Measurements from ENCODE around the gene SYNGR4.
A peak's percentile ranks its signal among the peaks of the same experiment; 100 is the strongest.

The SYNGR4 gene

GRCh38 chr19:48333467-48334384 is 30.4 kb upstream of the SYNGR4 start:
- peaks cover 5% of the 10 kb centered on the region for H3K36me3 Mint-ChIP-seq
- H3K27me3 Mint-ChIP-seq = no peaks in the 10 kb centered on the region
- H3K9me3 Mint-ChIP-seq (ENCODE audit: low read depth) = no peaks in the 10 kb centered on the region
- H3K4me1 Mint-ChIP-seq (ENCODE audit: low read depth) = peaks cover 50% of the 10 kb centered on the region
- peak overlapping the region; percentile 95 for H3K4me3 Mint-ChIP-seq
- peak overlapping the region; percentile 93 for H3K27ac Mint-ChIP-seq

DNA sequence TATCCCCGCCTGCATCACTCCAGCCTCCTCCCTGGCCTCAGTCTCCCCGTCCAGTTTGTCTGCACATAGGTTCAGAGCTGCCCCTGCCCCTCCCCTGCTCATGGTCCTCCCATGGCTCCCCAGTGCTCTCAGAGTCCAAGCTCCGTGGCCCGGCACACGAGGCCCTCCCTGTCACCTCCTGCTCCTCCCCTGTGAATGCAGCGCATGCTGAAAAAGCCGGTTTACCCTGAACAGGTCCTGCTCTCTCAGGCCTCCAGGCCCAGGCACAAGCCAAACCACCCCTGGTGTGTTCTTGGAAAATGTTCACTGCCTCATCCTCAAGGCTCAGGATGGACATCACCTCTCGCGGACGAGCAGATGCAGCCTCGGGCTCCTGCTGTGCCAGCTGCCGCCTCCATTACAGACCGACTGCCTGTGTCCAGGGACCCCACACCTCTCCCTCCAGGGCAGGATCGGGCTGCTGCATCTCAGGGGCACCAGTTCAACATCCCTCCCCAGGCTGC is 25.9 kb upstream of the SYNGR4 start:
- Mint-ChIP-seq H3K27me3 (no peaks in the 10 kb centered on the region), H3K4me1 (ENCODE audit: low read depth) (peaks cover 13% of the 10 kb centered on the region), H3K4me3 (no peak overlapping the region), H3K9me3 (ENCODE audit: low read depth) (no peaks in the 10 kb centered on the region), H3K27ac (no peak overlapping the region), H3K36me3 (no peaks in the 10 kb centered on the region)

GRCh38 chr19:48338802-48339503 is 25.2 kb upstream of the SYNGR4 start:
- Mint-ChIP-seq H3K4me1 (ENCODE audit: low read depth) (peaks cover 9% of the 10 kb centered on the region), H3K9me3 (ENCODE audit: low read depth) (no peaks in the 10 kb centered on the region), H3K36me3 (peaks cover 2% of the 10 kb centered on the region), H3K4me3 (no peak overlapping the region), H3K27ac (no peak overlapping the region), H3K27me3 (no peaks in the 10 kb centered on the region)

DNA sequence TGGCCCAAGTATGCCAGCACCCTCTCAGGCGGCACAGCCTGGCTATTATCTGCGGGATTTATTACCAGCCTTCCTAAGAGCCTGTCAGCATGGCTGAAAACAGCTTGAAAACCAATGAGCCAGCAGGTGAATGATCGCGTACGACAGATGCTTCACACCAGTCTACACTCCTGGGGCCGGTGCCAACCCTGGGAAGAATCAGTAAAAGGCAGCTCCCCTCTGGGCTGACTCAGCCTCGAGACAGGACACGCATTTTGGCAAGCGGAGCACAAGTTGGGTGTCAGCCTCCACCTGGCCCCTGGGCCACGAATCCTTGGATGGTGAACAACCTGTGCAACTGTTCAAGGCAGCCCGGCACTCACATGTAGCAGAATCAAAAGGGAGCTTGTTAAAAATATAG is 23.2 kb upstream of the SYNGR4 start:
- no peak overlapping the region for H3K27ac Mint-ChIP-seq
- H3K9me3 Mint-ChIP-seq (ENCODE audit: low read depth) = no peaks in the 10 kb centered on the region
- H3K36me3 Mint-ChIP-seq = peaks cover 2% of the 10 kb centered on the region
- no peak overlapping the region for H3K4me3 Mint-ChIP-seq
- H3K27me3 Mint-ChIP-seq = no peaks in the 10 kb centered on the region
- H3K4me1 Mint-ChIP-seq (ENCODE audit: low read depth) = no peaks in the 10 kb centered on the region

- Mint-ChIP-seq H3K4me3 (no peak overlapping the region), H3K4me1 (ENCODE audit: low read depth) (no peaks in the 10 kb centered on the region), H3K36me3 (peaks cover 2% of the 10 kb centered on the region), H3K27me3 (no peaks in the 10 kb centered on the region), H3K27ac (no peak overlapping the region), H3K9me3 (ENCODE audit: low read depth) (no peaks in the 10 kb centered on the region)
Observed at GRCh38 chr19:48341515-48342413, 22.4 kb upstream of the SYNGR4 start.

DNA sequence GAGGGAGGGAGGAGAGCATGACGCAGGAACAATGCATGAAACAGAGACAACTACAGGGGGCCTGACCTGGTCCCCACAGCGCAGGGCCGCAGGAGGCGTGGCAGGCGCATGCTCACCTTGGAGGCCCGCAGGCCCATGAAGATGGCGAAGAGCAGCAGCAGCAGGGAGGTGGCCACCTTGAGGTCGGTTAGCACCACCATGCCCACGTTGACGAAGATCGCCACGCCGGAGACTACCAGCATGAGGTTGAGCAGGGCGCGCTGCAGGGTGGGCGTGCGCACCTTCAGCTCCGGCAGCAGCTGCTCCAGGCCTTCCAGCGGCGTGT is 21.8 kb upstream of the SYNGR4 start:
- H3K4me3 Mint-ChIP-seq = no peak overlapping the region
- H3K4me1 Mint-ChIP-seq (ENCODE audit: low read depth) = no peaks in the 10 kb centered on the region
- H3K27ac Mint-ChIP-seq = no peak overlapping the region
- no peaks in the 10 kb centered on the region for H3K27me3 Mint-ChIP-seq
- H3K9me3 Mint-ChIP-seq (ENCODE audit: low read depth) = no peaks in the 10 kb centered on the region
- H3K36me3 Mint-ChIP-seq = peaks cover 4% of the 10 kb centered on the region

GRCh38 chr19:48342841-48343540 is 21.2 kb upstream of the SYNGR4 start:
- H3K27ac Mint-ChIP-seq = no peak overlapping the region

GRCh38 chr19:48344892-48345291 is 19.3 kb upstream of the SYNGR4 start:
- Mint-ChIP-seq H3K4me1 (ENCODE audit: low read depth) (peaks cover 2% of the 10 kb centered on the region), H3K36me3 (peaks cover 8% of the 10 kb centered on the region), H3K4me3 (no peak overlapping the region), H3K27ac (no peak overlapping the region), H3K27me3 (no peaks in the 10 kb centered on the region), H3K9me3 (ENCODE audit: low read depth) (no peaks in the 10 kb centered on the region)

More at GRCh38 chr19:48342841-48343540, 21.2 kb upstream of the SYNGR4 start:
- Mint-ChIP-seq H3K9me3 (ENCODE audit: low read depth) (no peaks in the 10 kb centered on the region), H3K36me3 (peaks cover 4% of the 10 kb centered on the region), H3K27me3 (no peaks in the 10 kb centered on the region), H3K4me1 (ENCODE audit: low read depth) (no peaks in the 10 kb centered on the region), H3K4me3 (no peak overlapping the region)

DNA sequence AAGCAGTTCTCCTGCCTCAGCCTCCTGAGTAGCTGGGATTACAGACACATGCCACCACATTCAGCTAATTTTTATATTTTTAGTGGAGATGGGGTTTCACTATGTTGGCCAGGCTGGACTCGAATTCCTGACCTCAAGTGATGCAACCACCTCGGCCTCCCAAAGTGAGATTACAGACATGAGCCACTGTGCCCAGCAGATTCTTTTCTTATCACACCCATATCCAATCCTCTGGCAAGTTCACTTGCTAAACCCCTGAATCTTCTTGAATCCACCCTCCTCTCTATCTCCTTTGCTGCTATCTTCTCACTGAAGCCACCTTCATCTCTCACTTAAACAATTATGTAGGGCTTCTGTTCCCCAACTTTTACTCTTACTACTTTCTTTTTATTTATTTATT is 18.0 kb upstream of the SYNGR4 start:
- no peaks in the 10 kb centered on the region for H3K9me3 Mint-ChIP-seq (ENCODE audit: low read depth)
- H3K4me3 Mint-ChIP-seq = no peak overlapping the region
- H3K4me1 Mint-ChIP-seq (ENCODE audit: low read depth) = peaks cover 4% of the 10 kb centered on the region
- no peaks in the 10 kb centered on the region for H3K27me3 Mint-ChIP-seq
- H3K27ac Mint-ChIP-seq = no peak overlapping the region
- H3K36me3 Mint-ChIP-seq = peaks cover 8% of the 10 kb centered on the region

- H3K9me3 Mint-ChIP-seq (ENCODE audit: low read depth) = no peaks in the 10 kb centered on the region
- peaks cover 8% of the 10 kb centered on the region for H3K36me3 Mint-ChIP-seq
- H3K27me3 Mint-ChIP-seq = no peaks in the 10 kb centered on the region
- no peak overlapping the region for H3K27ac Mint-ChIP-seq
- H3K4me3 Mint-ChIP-seq = no peak overlapping the region
- peaks cover 5% of the 10 kb centered on the region for H3K4me1 Mint-ChIP-seq (ENCODE audit: low read depth)
Observed at GRCh38 chr19:48348045-48348444, 16.1 kb upstream of the SYNGR4 start.

DNA sequence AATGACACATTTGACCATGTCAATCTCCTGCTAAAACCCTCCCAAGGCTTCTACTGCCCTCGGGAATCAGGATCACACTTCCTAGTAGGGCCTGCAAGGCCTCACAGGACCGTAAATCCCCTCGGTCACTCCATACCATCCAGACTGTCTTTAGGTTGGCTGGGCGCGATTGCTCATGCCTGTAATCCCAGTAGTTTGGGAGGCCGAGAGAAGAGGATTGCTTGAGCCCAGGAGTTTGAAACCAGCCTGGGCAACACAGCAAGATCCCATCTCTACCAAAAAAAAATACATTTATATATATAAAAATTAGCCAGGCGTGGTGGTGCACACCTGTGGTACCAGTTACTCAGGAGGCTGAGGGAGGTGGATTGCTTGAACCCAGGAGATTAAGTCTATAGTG is 15.4 kb upstream of the SYNGR4 start:
- Mint-ChIP-seq H3K27me3 (no peaks in the 10 kb centered on the region), H3K4me1 (ENCODE audit: low read depth) (peaks cover 6% of the 10 kb centered on the region), H3K9me3 (ENCODE audit: low read depth) (no peaks in the 10 kb centered on the region), H3K36me3 (peaks cover 6% of the 10 kb centered on the region), H3K27ac (no peak overlapping the region), H3K4me3 (no peak overlapping the region)

DNA sequence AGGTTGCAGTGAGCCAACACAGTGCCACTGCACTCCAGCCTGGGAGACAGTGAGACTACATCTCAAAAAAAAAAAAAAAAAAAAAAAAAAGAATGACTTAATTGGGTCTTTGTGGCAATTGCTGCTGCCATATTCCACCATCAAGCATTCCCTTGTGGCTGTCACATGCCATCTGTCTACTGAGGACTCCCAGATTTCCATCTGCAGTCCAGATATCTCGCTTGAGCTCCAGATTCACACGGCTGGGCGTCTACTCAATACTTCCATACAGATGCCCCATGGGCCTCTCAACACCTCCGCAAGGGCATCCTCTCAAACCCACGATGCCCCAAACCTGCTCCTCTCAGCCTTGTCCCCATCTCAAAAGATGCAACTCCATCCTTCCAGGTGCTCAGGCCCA is 13.3 kb upstream of the SYNGR4 start:
- Mint-ChIP-seq H3K36me3 (peaks cover 6% of the 10 kb centered on the region), H3K27ac (no peak overlapping the region), H3K4me1 (ENCODE audit: low read depth) (peaks cover 6% of the 10 kb centered on the region), H3K9me3 (ENCODE audit: low read depth) (no peaks in the 10 kb centered on the region), H3K27me3 (no peaks in the 10 kb centered on the region), H3K4me3 (no peak overlapping the region)

- Mint-ChIP-seq H3K9me3 (ENCODE audit: low read depth) (no peaks in the 10 kb centered on the region), H3K27me3 (no peaks in the 10 kb centered on the region), H3K4me3 (no peak overlapping the region), H3K4me1 (ENCODE audit: low read depth) (peaks cover 6% of the 10 kb centered on the region), H3K36me3 (peaks cover 6% of the 10 kb centered on the region), H3K27ac (no peak overlapping the region)
Observed at GRCh38 chr19:48351341-48351752, 12.8 kb upstream of the SYNGR4 start.

DNA sequence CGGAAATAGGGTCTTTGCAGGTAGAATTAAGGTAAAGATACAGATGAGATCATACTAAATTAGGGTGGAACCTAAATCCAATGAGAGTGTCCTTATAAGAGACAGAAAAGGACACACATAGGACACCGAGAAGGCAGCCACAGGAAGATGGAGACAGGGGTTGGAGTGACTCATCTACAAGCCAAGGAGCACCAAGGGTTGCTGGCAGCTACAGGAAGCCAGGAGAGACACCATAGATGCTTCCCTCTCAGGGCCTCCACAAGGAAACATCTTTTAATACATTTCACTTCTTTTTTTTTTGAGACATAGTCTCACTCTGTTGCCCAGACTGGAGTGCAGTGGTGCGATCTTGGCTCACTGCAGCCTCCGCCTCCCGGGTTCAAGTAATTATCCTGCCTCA is 10.5 kb upstream of the SYNGR4 start:
- H3K9me3 Mint-ChIP-seq (ENCODE audit: low read depth) = no peaks in the 10 kb centered on the region
- H3K27me3 Mint-ChIP-seq = no peaks in the 10 kb centered on the region
- no peak overlapping the region for H3K4me3 Mint-ChIP-seq
- peaks cover 4% of the 10 kb centered on the region for H3K4me1 Mint-ChIP-seq (ENCODE audit: low read depth)
- H3K36me3 Mint-ChIP-seq = peaks cover 3% of the 10 kb centered on the region
- no peak overlapping the region for H3K27ac Mint-ChIP-seq

Measured in activated naive CD8-positive, alpha-beta T cell (primary cell).